ENCODE results near the gene SNX14. TPM values are rescaled to one million over a fixed set of nuclear protein-coding genes. Genes with fewer than 3 reads are reported as not detected.

SNX14 gene
- total and polyA plus RNA-seq, 2 of the 8 experiments (the other 6 are each of a cell fraction or from before 2014, with no cell fraction given): 11.9 to 24.2 TPM

- H3K23ac ChIP-seq (ENCODE audit: insufficient read length): no peak overlapping the region
- no peak overlapping the region for H3K4me3 ChIP-seq (ENCODE audit: extremely low read depth in 1 of 4, insufficient read depth in 2 of 4, low read depth in 3 of 4, low read length in 4 of 4)
- H3K36me3 ChIP-seq (ENCODE audit: control insufficient read depth in 2 of 4, insufficient read depth in 4 of 4, low read length in 3 of 4): no peaks in the 10 kb centered on the region
- TF ChIP-seq PHF8 (conservative IDR thresholded peaks at IDR 0.05; ENCODE audit: low read depth, low read length) (no peak), RXRA (IDR thresholded peaks at IDR 0.05; ENCODE audit: insufficient read depth, low read depth, low read length) (no peak), ASH2L (IDR thresholded peaks at IDR 0.05; ENCODE audit: low read length) (no peak), SRF (IDR thresholded peaks at IDR 0.05; ENCODE audit: low read depth, low read length) (no peak), BACH1 (IDR thresholded peaks at IDR 0.05; ENCODE audit: low read length) (no peak), SP2 (IDR thresholded peaks at IDR 0.05; ENCODE audit: low read length) (no peak), BRCA1 (IDR thresholded peaks at IDR 0.05; ENCODE audit: low read depth, low read length) (no peak), FOSL1 (IDR thresholded peaks at IDR 0.05; ENCODE audit: insufficient read depth, low read depth, low read length) (no peak), SAP30 (IDR thresholded peaks at IDR 0.05; ENCODE audit: insufficient read depth, insufficient replicate concordance, low read length) (no peak)
- no peak overlapping the region for H3K18ac ChIP-seq (ENCODE audit: extremely low read depth, low read length)
- DNase-seq (ENCODE audit: low read depth in 1 of 2, low spot score in 2 of 2): no peak
- H3K79me2 ChIP-seq (ENCODE audit: control insufficient read depth in 1 of 2, insufficient read depth in 2 of 2, low read length in 2 of 2): no peaks in the 10 kb centered on the region
- no peak overlapping the region for H2BK5ac ChIP-seq (ENCODE audit: low read depth, low read length)
- no peaks in the 10 kb centered on the region for H3K23me2 ChIP-seq (ENCODE audit: low read depth, low read length)
- H2BK120ac ChIP-seq (replicated peaks; ENCODE audit: low read depth, low read length): no peak overlapping the region
- no peaks in the 10 kb centered on the region for H3K79me1 ChIP-seq (ENCODE audit: low read depth, low read length)
- ChIA-PET POLR2A (ENCODE audit: partially characterized antibody) (no interaction called here), CTCF (ENCODE audit: partially characterized antibody) (interaction anchor here (0.7 to 10.5 kb wide), 4 partner anchors 13 to 84 kb away, joined by 3 to 99 read pairs (median 4); no protein-coding TSS in a partner anchor)
- FAIRE-seq: no peak
- H4K91ac ChIP-seq (replicated peaks; ENCODE audit: insufficient read length, low read length): no peak overlapping the region
- no peaks in the 10 kb centered on the region for H3K4me1 ChIP-seq (replicated peaks in 1 of 4; ENCODE audit: control insufficient read depth in 3 of 4, insufficient read depth in 4 of 4, low read length in 3 of 4)
- H3K4ac ChIP-seq (replicated peaks; ENCODE audit: insufficient read length, low read depth, low read length): no peak overlapping the region
- H3K4me2 ChIP-seq (ENCODE audit: insufficient read depth in 1 of 2, low read depth in 2 of 2, low read length in 2 of 2): no peak overlapping the region
- no peak overlapping the region for H3K27ac ChIP-seq (ENCODE audit: low read depth, low read length)
- H2BK12ac ChIP-seq (ENCODE audit: low read depth, low read length): no peak overlapping the region
- no peak overlapping the region for H4K5ac ChIP-seq (ENCODE audit: insufficient read length, low read depth, low read length)
- no peak overlapping the region for H3K9ac ChIP-seq (replicated peaks in 1 of 4; ENCODE audit: extremely low read depth in 1 of 4, low read depth in 3 of 4, low read length in 3 of 4)
- no peak overlapping the region for H3K56ac ChIP-seq (replicated peaks; ENCODE audit: insufficient read length, low read depth, low read length)
- H3K27me3 ChIP-seq (replicated peaks in 1 of 4; ENCODE audit: control insufficient read depth in 3 of 4, extremely low read depth in 1 of 4, insufficient read depth in 3 of 4, low read length in 3 of 4): no peaks in the 10 kb centered on the region
- H2AFZ ChIP-seq (ENCODE audit: low read length): no peak overlapping the region
- H2AK5ac ChIP-seq (ENCODE audit: low read depth, low read length): no peak overlapping the region
- no peak overlapping the region for H4K8ac ChIP-seq (ENCODE audit: extremely low read depth, insufficient read depth, low read length)
- H4K20me1 ChIP-seq (replicated peaks in 1 of 2; ENCODE audit: control insufficient read depth in 1 of 2, insufficient read depth in 2 of 2, low read length in 2 of 2): no peaks in the 10 kb centered on the region
- H2BK15ac ChIP-seq (ENCODE audit: low read length): no peak overlapping the region
- WGBS, 2 experiments (ENCODE audit: extremely low coverage in 1 of 2, insufficient coverage in 1 of 2, insufficient read length in 1 of 2, insufficient replicate concordance in 2 of 2, low coverage in 1 of 2, low lambda C conversion rate in 2 of 2, missing lambda C conversion rate in 1 of 2): 76% methylated on average over 2 of the region's 2 CpGs; no CpG with 5 or more reads in 1 of the 2 experiments
- no peak overlapping the region for H2BK20ac ChIP-seq (ENCODE audit: low read length)
- no peaks in the 10 kb centered on the region for H3K9me3 ChIP-seq (ENCODE audit: insufficient read depth in 2 of 2, low read depth in 1 of 2, low read length in 1 of 2)
- H3K14ac ChIP-seq (ENCODE audit: insufficient read length): no peak overlapping the region
Measured at GRCh38 chr6:85469276-85470022, 124.2 kb downstream of the SNX14 start.

Measured in H1 (cell line).